ENCODE measurements around the gene FBLN5.

FBLN5 gene, protein sequence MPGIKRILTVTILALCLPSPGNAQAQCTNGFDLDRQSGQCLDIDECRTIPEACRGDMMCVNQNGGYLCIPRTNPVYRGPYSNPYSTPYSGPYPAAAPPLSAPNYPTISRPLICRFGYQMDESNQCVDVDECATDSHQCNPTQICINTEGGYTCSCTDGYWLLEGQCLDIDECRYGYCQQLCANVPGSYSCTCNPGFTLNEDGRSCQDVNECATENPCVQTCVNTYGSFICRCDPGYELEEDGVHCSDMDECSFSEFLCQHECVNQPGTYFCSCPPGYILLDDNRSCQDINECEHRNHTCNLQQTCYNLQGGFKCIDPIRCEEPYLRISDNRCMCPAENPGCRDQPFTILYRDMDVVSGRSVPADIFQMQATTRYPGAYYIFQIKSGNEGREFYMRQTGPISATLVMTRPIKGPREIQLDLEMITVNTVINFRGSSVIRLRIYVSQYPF

DNA sequence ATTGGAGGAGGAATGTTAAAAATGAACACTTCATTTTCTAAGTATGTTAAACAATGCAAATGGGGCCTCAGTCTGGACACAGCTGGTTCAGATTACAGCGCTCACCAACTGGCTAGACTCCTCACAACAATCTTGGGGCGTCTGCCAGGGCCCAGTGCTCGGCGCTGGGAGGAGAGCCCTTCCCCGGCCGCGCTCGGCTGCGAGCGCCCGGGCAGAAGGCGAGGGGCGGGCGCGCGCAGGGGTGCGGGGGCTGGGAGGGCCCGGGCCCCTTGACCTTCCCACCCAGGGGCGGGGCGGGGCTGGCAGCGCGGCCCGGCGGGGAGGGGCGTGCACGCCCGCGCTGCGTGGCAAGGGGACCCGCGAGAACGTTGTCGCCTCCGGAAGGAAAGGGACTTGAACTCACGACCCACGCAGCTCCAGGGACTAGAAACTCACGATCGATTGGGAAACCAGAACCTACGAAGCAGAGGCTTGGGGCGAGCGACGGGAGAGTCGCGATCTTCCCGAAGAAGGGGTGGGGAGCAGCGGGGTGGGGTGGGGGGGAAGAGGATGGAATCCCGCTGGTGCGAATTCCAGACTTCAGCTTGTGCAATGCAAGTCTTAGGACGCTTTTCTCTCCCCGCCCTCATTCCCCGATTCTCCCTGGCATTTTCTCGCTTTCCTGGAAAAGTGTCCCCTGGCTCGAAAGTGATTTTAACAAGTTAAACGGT is at the start of gene FBLN5:
Gene FBLN5 (minus strand): TSS at position 220 of the 710 bp plus-strand sequence. CDS start 465 bp downstream, outside the sequence.
- Histone ChIP-seq H3K27me3 (peaks cover 18% of the 10 kb centered on the region), H3K4me1 (ENCODE audit: control insufficient read depth in 1 of 2, insufficient read depth in 1 of 2, low read depth in 1 of 2, low read length in 1 of 2) (peaks cover 23 to 29% of the 10 kb centered on the region in 2 experiments), H3K27ac (no peak within 1 kb of the TSS), H3K4me3 (ENCODE audit: low read depth in 1 of 2, low read length in 1 of 2) (peak within 1 kb of the TSS; percentile 53 to 60), H3K9me3 (no peaks in the 10 kb centered on the region), H3K36me3 (no peaks in the 10 kb centered on the region)
- TF ChIP-seq, protein P1, sequence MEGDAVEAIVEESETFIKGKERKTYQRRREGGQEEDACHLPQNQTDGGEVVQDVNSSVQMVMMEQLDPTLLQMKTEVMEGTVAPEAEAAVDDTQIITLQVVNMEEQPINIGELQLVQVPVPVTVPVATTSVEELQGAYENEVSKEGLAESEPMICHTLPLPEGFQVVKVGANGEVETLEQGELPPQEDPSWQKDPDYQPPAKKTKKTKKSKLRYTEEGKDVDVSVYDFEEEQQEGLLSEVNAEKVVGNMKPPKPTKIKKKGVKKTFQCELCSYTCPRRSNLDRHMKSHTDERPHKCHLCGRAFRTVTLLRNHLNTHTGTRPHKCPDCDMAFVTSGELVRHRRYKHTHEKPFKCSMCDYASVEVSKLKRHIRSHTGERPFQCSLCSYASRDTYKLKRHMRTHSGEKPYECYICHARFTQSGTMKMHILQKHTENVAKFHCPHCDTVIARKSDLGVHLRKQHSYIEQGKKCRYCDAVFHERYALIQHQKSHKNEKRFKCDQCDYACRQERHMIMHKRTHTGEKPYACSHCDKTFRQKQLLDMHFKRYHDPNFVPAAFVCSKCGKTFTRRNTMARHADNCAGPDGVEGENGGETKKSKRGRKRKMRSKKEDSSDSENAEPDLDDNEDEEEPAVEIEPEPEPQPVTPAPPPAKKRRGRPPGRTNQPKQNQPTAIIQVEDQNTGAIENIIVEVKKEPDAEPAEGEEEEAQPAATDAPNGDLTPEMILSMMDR (IDR thresholded peaks at IDR 0.05): no peak

DNA sequence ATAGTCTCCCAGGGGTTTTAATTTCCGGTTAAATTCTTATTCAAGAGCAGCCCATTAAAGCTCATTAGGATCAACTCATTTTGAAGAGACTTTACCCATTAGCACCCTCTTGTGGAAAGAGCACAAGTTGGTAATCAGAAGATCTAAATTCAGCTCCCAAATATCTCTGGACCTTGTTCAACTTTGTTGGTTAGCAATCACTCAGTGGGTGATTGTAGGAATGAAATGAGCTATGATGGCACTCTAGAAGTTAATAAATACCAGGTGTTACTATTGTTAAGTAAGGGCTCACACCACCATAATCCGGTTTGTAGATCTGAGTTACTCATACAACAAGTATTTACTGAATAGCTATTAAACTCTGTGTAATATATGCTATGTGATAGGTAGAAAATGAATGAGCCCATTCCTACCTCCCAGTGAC is 49.5 kb upstream of the FBLN5 start:
- no peak overlapping the region for H3K27ac ChIP-seq
- no peak overlapping the region for H3K4me3 ChIP-seq (ENCODE audit: low read depth in 1 of 2, low read length in 1 of 2)
- TF ChIP-seq, protein P1 (IDR thresholded peaks at IDR 0.05): no peak
- H3K9me3 ChIP-seq: no peaks in the 10 kb centered on the region
- H3K27me3 ChIP-seq: no peaks in the 10 kb centered on the region
- H3K4me1 ChIP-seq (ENCODE audit: control insufficient read depth in 1 of 2, insufficient read depth in 1 of 2, low read depth in 1 of 2, low read length in 1 of 2): no peaks in the 10 kb centered on the region
- peaks cover 48% of the 10 kb centered on the region for H3K36me3 ChIP-seq

DNA sequence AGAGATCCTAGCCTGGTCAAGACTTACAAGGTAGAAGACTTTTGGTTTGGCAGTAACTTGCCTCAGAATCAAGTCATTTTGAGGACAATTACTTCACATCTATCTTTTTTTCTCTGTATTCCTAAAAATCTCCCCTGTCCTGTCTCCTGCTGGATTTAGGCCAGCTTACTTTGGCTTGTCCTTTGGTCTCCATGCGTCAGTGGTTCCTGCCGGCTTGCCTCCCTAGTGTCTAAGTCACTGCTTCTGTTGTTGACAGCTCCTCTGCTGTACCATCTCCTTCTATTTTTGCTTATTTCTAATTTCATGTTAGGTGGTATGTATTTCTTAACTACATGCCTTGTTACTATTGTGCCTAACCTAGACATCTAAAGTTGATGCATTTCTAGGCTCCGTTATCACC is 39.7 kb upstream of the FBLN5 start:
- H3K27me3 ChIP-seq: no peaks in the 10 kb centered on the region
- no peak overlapping the region for H3K4me3 ChIP-seq (ENCODE audit: low read depth in 1 of 2, low read length in 1 of 2)
- H3K9me3 ChIP-seq: no peaks in the 10 kb centered on the region
- TF ChIP-seq, protein P1 (IDR thresholded peaks at IDR 0.05): no peak
- no peak overlapping the region for H3K27ac ChIP-seq
- H3K4me1 ChIP-seq (ENCODE audit: control insufficient read depth in 1 of 2, insufficient read depth in 1 of 2, low read depth in 1 of 2, low read length in 1 of 2): peaks cover 8 to 12% of the 10 kb centered on the region in 2 experiments
- H3K36me3 ChIP-seq: peaks cover 58% of the 10 kb centered on the region

DNA sequence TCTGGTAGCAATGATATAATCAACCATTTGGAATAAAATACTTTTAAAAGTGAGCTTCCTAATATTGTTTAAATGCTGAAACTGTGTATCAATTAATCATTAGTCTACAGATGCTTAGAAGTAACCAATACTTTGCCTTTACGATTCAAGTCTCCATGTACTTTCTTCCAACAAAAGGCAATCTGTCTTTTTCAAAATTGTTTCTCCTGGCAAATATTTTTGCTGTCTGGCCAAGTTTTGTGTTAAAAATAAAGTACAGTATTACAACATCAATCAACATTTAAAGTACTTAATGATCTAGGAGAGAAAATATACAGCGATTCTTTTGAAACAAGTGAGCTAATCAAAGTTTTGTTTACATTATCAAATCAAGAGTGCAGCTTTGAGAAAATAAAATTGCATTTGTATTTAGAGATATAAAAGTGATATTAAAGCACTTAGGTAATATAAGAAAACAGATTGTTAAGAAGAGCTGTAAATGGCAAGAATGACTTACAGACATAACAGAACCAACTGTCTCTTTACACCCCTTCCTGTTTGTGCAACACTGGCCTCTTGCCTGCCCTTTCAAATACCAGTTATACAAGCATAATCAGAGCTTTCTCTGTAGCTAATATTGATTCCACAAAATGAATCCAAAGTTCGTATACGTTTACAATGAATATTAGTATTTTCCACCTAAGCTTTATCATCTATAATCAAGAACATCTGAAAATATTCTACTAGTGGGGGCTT is 38.2 kb upstream of the FBLN5 start:
- H3K27me3 ChIP-seq: no peaks in the 10 kb centered on the region
- H3K4me3 ChIP-seq (ENCODE audit: low read depth in 1 of 2, low read length in 1 of 2): no peak overlapping the region
- no peaks in the 10 kb centered on the region for H3K9me3 ChIP-seq
- peaks cover 8 to 12% of the 10 kb centered on the region in 2 experiments for H3K4me1 ChIP-seq (ENCODE audit: control insufficient read depth in 1 of 2, insufficient read depth in 1 of 2, low read depth in 1 of 2, low read length in 1 of 2)
- TF ChIP-seq, protein P1 (IDR thresholded peaks at IDR 0.05): no peak
- H3K27ac ChIP-seq: no peak overlapping the region
- peaks cover 47% of the 10 kb centered on the region for H3K36me3 ChIP-seq

DNA sequence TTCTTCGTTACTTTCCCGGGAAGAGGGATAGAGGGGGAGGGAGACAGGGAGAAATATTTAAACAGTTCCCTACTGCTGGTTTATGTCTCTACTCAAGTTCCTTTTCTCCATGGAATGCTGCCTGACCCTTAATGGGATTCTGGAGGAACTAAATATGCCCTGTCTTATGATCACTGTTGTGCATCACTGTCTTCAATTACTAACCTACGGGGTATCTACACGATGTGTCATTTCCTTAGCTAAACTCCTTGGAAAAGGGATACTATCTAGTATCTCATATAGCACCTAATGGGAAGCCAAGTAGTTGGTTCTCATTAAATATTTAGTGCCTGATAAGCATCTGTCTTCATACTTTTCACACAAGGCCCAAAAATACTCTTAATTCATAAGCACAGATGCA is 37.5 kb upstream of the FBLN5 start:
- no peaks in the 10 kb centered on the region for H3K9me3 ChIP-seq

More for the DNA sequence above, 37.5 kb upstream of the FBLN5 start:
- Histone ChIP-seq H3K4me3 (ENCODE audit: low read depth in 1 of 2, low read length in 1 of 2) (no peak overlapping the region), H3K27ac (no peak overlapping the region), H3K27me3 (no peaks in the 10 kb centered on the region), H3K36me3 (peaks cover 46% of the 10 kb centered on the region), H3K4me1 (ENCODE audit: control insufficient read depth in 1 of 2, insufficient read depth in 1 of 2, low read depth in 1 of 2, low read length in 1 of 2) (peaks cover 8 to 12% of the 10 kb centered on the region in 2 experiments)
- TF ChIP-seq, protein P1 (IDR thresholded peaks at IDR 0.05): no peak

Data from neutrophil (primary cell).